ENCODE data around the gene S1PR4.

S1PR4 gene

GRCh38 chr19:3178377-3178972 is at the start of gene S1PR4:
S1PR4 (plus strand) TSS chr19:3178769; CDS start chr19:3178793, 24 bp downstream.
- Histone ChIP-seq H3K9me3 (ENCODE audit: severe bottlenecking) (no peaks in the 10 kb centered on the region), H3K27me3 (ENCODE audit: insufficient read depth, low read depth, severe bottlenecking) (no peaks in the 10 kb centered on the region), H3K27ac (no peak within 1 kb of the TSS), H3K36me3 (no peaks in the 10 kb centered on the region), H3K4me3 (ENCODE audit: low read depth, low read length) (no peak within 1 kb of the TSS)
- TF ChIP-seq CTCF (IDR thresholded peaks at IDR 0.05; ENCODE audit: low read depth, low read length): no peak
- no peak for DNase-seq

GRCh38 chr19:3129112-3129511 is 49.5 kb upstream of the S1PR4 start:
- H3K9me3 ChIP-seq (ENCODE audit: severe bottlenecking): no peaks in the 10 kb centered on the region
- H3K4me3 ChIP-seq (ENCODE audit: low read depth, low read length): no peak overlapping the region
- no peak for DNase-seq
- H3K36me3 ChIP-seq: no peaks in the 10 kb centered on the region
- H3K27ac ChIP-seq: no peak overlapping the region
- no peak for TF ChIP-seq CTCF (IDR thresholded peaks at IDR 0.05; ENCODE audit: low read depth, low read length)
- no peaks in the 10 kb centered on the region for H3K27me3 ChIP-seq (ENCODE audit: insufficient read depth, low read depth, severe bottlenecking)

GRCh38 chr19:3131168-3131567 is 47.4 kb upstream of the S1PR4 start:
- Histone ChIP-seq H3K27me3 (ENCODE audit: insufficient read depth, low read depth, severe bottlenecking) (no peaks in the 10 kb centered on the region), H3K36me3 (no peaks in the 10 kb centered on the region), H3K27ac (no peak overlapping the region), H3K9me3 (ENCODE audit: severe bottlenecking) (no peaks in the 10 kb centered on the region), H3K4me3 (ENCODE audit: low read depth, low read length) (no peak overlapping the region)
- no peak for DNase-seq
- no peak for TF ChIP-seq CTCF (IDR thresholded peaks at IDR 0.05; ENCODE audit: low read depth, low read length)

- no peaks in the 10 kb centered on the region for H3K36me3 ChIP-seq
- no peak for TF ChIP-seq CTCF (IDR thresholded peaks at IDR 0.05; ENCODE audit: low read depth, low read length)
- no peaks in the 10 kb centered on the region for H3K27me3 ChIP-seq (ENCODE audit: insufficient read depth, low read depth, severe bottlenecking)
- peak; percentile 34 for DNase-seq
- H3K9me3 ChIP-seq (ENCODE audit: severe bottlenecking): no peaks in the 10 kb centered on the region
- H3K27ac ChIP-seq: peak overlapping the region; percentile 33
- no peak overlapping the region for H3K4me3 ChIP-seq (ENCODE audit: low read depth, low read length)
These were observed 45.4 kb upstream of the S1PR4 start for GRCh38 chr19:3132971-3133792.

- TF ChIP-seq CTCF (IDR thresholded peaks at IDR 0.05; ENCODE audit: low read depth, low read length): no peak
- Histone ChIP-seq H3K9me3 (ENCODE audit: severe bottlenecking) (no peaks in the 10 kb centered on the region), H3K27ac (peak overlapping the region; percentile 33; the same call in 1 of the 2 replicates), H3K36me3 (no peaks in the 10 kb centered on the region), H3K4me3 (ENCODE audit: low read depth, low read length) (no peak overlapping the region), H3K27me3 (ENCODE audit: insufficient read depth, low read depth, severe bottlenecking) (no peaks in the 10 kb centered on the region)
- DNase-seq: no peak
These were observed 44.8 kb upstream of the S1PR4 start for GRCh38 chr19:3133793-3134116.
